Glutamatergic neuron (in vitro differentiated cells): ENCODE data around the gene RCSD1. TPM values are rescaled to one million over a fixed set of nuclear protein-coding genes. Genes with fewer than 3 reads are reported as not detected.

Experiments used
- DNase-seq: peaks from one replicate; pipeline ENCODE4 v3.0.0; 2022
- H3K27ac Mint-ChIP-seq: one replicate; pipeline ENCODE4 v1.8.0; 2020; ENCODE audit warnings: mild to moderate bottlenecking, mixed read lengths, inconsistent platforms; ENCODE audit not compliant: unreplicated experiment
- H3K27me3 Mint-ChIP-seq: one replicate; pipeline ENCODE4 v1.8.0; 2020; ENCODE audit warnings: mild to moderate bottlenecking, moderate library complexity, mixed read lengths, inconsistent platforms; ENCODE audit not compliant: unreplicated experiment
- H3K36me3 Mint-ChIP-seq: one replicate; pipeline ENCODE4 v1.8.0; 2020; ENCODE audit warnings: mild to moderate bottlenecking, mixed read lengths, inconsistent platforms; ENCODE audit not compliant: unreplicated experiment
- H3K4me1 Mint-ChIP-seq: one replicate; pipeline ENCODE4 v1.8.0; 2020; ENCODE audit warnings: mild to moderate bottlenecking, low read depth, mixed read lengths, inconsistent platforms; ENCODE audit not compliant: unreplicated experiment
- H3K4me3 Mint-ChIP-seq: one replicate; pipeline ENCODE4 v1.8.0; 2020; ENCODE audit warnings: mild to moderate bottlenecking, mixed read lengths, inconsistent platforms; ENCODE audit not compliant: unreplicated experiment
- H3K9me3 Mint-ChIP-seq: one replicate; pipeline ENCODE4 v1.8.0; 2020; ENCODE audit warnings: mild to moderate bottlenecking, moderate library complexity, mixed read lengths, inconsistent platforms; ENCODE audit not compliant: unreplicated experiment
- CTCF ChIP-seq: fragments of 200-600 bp; sonication (generic); IDR thresholded peaks from one replicate; pipeline ENCODE4 v1.5.0; 2021; ENCODE audit not compliant: partially characterized antibody, unreplicated experiment
- total RNA-seq: library from RNA; stranded (reverse); fragmentation: NEBNext Ultra II Directional; extraction: Animal tissue kit (Norgen Biotek cat#: 25700); gene quantifications from one replicate; pipeline ENCODE4 v1.2.1, GENCODE V29; 2021; ENCODE audit not compliant: unreplicated experiment

The RCSD1 gene
- total RNA-seq, 1 donor from 2014 or later, result not detected

- H3K4me3 Mint-ChIP-seq, result no peak overlapping the region
- no peak overlapping the region for H3K27ac Mint-ChIP-seq
- peaks cover 2% of the 10 kb centered on the region for H3K27me3 Mint-ChIP-seq
- no peak for TF ChIP-seq CTCF
- no peak for DNase-seq
- H3K4me1 Mint-ChIP-seq, result no peaks in the 10 kb centered on the region
- H3K9me3 Mint-ChIP-seq, result no peaks in the 10 kb centered on the region
- H3K36me3 Mint-ChIP-seq, result no peaks in the 10 kb centered on the region
These were observed 73.5 kb downstream of the RCSD1 start for GRCh38 chr1:167703557-167703956.

GRCh38 chr1:167704715-167705114 is 74.7 kb downstream of the RCSD1 start:
- Mint-ChIP-seq H3K4me3 (no peak overlapping the region), H3K36me3 (no peaks in the 10 kb centered on the region), H3K27me3 (peaks cover 2% of the 10 kb centered on the region), H3K27ac (no peak overlapping the region), H3K4me1 (no peaks in the 10 kb centered on the region), H3K9me3 (no peaks in the 10 kb centered on the region)
- DNase-seq, result no peak
- no peak for TF ChIP-seq CTCF

- Mint-ChIP-seq H3K27ac (no peak overlapping the region), H3K36me3 (no peaks in the 10 kb centered on the region), H3K27me3 (peaks cover 2% of the 10 kb centered on the region), H3K9me3 (no peaks in the 10 kb centered on the region), H3K4me1 (no peaks in the 10 kb centered on the region), H3K4me3 (no peak overlapping the region)
- DNase-seq, result no peak
- TF ChIP-seq CTCF, result no peak
These were observed 75.2 kb downstream of the RCSD1 start for GRCh38 chr1:167705250-167705649.

GRCh38 chr1:167706363-167706762 is 76.3 kb downstream of the RCSD1 start:
- DNase-seq, result no peak
- no peaks in the 10 kb centered on the region for H3K9me3 Mint-ChIP-seq
- peaks cover 2% of the 10 kb centered on the region for H3K27me3 Mint-ChIP-seq
- no peak overlapping the region for H3K27ac Mint-ChIP-seq
- TF ChIP-seq CTCF, result no peak
- H3K4me1 Mint-ChIP-seq, result no peaks in the 10 kb centered on the region
- no peak overlapping the region for H3K4me3 Mint-ChIP-seq
- H3K36me3 Mint-ChIP-seq, result no peaks in the 10 kb centered on the region

- no peak for TF ChIP-seq CTCF
- no peak overlapping the region for H3K27ac Mint-ChIP-seq
These were observed 77.2 kb downstream of the RCSD1 start for GRCh38 chr1:167706931-167707877.

More at GRCh38 chr1:167706931-167707877, 77.2 kb downstream of the RCSD1 start:
- H3K4me3 Mint-ChIP-seq, result no peak overlapping the region
- H3K9me3 Mint-ChIP-seq, result no peaks in the 10 kb centered on the region
- H3K36me3 Mint-ChIP-seq, result no peaks in the 10 kb centered on the region
- DNase-seq, result no peak
- peaks cover 2% of the 10 kb centered on the region for H3K27me3 Mint-ChIP-seq
- H3K4me1 Mint-ChIP-seq, result no peaks in the 10 kb centered on the region
